Endothelial cell of umbilical vein (primary cell): ENCODE measurements around the gene TSC22D3.

Experiments
- EZH2 ChIP-seq: IDR thresholded peaks from 2 replicates; pipeline ENCODE4 v1.6.1; 2012; ENCODE audit warnings: borderline replicate concordance, low read depth, mild to moderate bottlenecking, moderate library complexity, low read length, inconsistent platforms; ENCODE audit not compliant: severe bottlenecking
- JUN ChIP-seq: IDR thresholded peaks from 2 replicates; pipeline ENCODE4 v1.6.1; 2011; ENCODE audit warnings: borderline replicate concordance, low read depth; ENCODE audit not compliant: insufficient read length, insufficient read depth
- POLR2A ChIP-seq: IDR thresholded peaks from 2 replicates; pipeline ENCODE4 v1.6.1; 2012; ENCODE audit warnings: low read depth, mild to moderate bottlenecking, control low read depth, low read length
- POLR2AphosphoS5 ChIP-seq: IDR thresholded peaks from 2 replicates; pipeline ENCODE4 v1.6.1; 2012; ENCODE audit warnings: low read depth, mild to moderate bottlenecking, control low read depth, low read length, moderate library complexity; ENCODE audit not compliant: insufficient read depth
- TF ChIP-seq, protein P1 (sequence below), 2 donors: IDR thresholded peaks; 1 replicate in 1 of 2; 2 replicates in 1 of 2; pipeline ENCODE4 v1.5.1; 2011; ENCODE audit warnings: low read length in 2 of 2, mild to moderate bottlenecking in 2 of 2, moderate library complexity in 2 of 2, control low read depth in 1 of 2, inconsistent platforms in 1 of 2, low read depth in 1 of 2; ENCODE audit not compliant: insufficient read depth in 1 of 2; ENCODE audit errors: extremely low read depth in 1 of 2
- TF ChIP-seq, protein P2 (sequence below): IDR thresholded peaks from 2 replicates; pipeline ENCODE4 v1.6.1; 2011; ENCODE audit not compliant: insufficient read depth, insufficient read length

DNA sequence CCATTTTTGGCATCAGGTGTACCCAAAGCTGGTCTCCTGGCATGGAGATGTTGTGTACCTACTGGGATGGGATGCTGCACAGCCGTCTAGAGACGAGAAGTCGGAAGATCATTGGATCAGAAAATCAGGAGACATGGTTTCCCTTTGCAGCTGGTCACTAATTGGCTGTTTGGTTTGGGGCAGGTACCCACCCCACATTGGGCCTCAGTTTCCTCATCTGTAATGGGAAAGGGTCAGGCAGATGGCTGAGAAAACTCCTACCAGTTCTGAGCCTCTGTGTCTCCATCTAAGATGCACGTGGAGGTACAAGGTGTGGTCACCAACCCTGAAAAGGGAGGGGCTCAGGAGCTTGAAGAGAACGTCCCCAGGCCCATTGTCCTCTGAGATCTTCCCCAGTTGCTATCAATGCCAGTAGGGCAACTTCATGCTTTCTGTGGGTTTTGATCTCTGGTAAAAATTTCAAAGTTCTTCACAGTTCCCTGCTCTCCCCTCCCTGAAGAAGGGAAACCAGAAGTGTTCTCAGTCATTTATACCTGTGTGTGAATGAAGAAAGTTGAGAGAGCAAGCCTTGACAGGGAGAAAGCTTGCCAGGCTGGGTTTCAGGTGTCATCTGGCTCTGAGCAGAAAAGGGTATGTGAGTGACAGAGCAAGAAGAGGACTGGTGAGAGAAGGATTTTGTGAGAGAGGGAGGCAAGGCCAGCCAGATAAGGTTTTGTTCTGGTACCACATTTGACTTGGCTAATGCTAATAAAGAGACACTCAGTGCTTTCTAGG lies 15.1 kb downstream of the TSC22D3 start:
- TF ChIP-seq POLR2A (no peak), EZH2 (no peak), POLR2AphosphoS5 (no peak), JUN (no peak)
- TF ChIP-seq, protein P1, sequence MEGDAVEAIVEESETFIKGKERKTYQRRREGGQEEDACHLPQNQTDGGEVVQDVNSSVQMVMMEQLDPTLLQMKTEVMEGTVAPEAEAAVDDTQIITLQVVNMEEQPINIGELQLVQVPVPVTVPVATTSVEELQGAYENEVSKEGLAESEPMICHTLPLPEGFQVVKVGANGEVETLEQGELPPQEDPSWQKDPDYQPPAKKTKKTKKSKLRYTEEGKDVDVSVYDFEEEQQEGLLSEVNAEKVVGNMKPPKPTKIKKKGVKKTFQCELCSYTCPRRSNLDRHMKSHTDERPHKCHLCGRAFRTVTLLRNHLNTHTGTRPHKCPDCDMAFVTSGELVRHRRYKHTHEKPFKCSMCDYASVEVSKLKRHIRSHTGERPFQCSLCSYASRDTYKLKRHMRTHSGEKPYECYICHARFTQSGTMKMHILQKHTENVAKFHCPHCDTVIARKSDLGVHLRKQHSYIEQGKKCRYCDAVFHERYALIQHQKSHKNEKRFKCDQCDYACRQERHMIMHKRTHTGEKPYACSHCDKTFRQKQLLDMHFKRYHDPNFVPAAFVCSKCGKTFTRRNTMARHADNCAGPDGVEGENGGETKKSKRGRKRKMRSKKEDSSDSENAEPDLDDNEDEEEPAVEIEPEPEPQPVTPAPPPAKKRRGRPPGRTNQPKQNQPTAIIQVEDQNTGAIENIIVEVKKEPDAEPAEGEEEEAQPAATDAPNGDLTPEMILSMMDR (IDR thresholded peaks at IDR 0.05; ENCODE audit: extremely low read depth in 1 of 2, insufficient read depth in 1 of 2, low read depth in 1 of 2, low read length in 2 of 2) = no peak
- TF ChIP-seq, protein P2, sequence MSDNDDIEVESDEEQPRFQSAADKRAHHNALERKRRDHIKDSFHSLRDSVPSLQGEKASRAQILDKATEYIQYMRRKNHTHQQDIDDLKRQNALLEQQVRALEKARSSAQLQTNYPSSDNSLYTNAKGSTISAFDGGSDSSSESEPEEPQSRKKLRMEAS = no peak
